Keratinocyte (primary cell): ENCODE measurements around the gene CTNND2.

Experiments
- EZH2 ChIP-seq: IDR thresholded peaks from one replicate; pipeline ENCODE4 v1.6.1; 2012; ENCODE audit warnings: inconsistent platforms, mild to moderate bottlenecking, low read length, moderate library complexity
- TF ChIP-seq, protein P1 (sequence below), 3 experiments: IDR thresholded peaks in 1 of 3; conservative IDR thresholded peaks in 1 of 3; optimal IDR thresholded peaks in 1 of 3; 2 replicates in 2 of 3; 3 replicates in 1 of 3; pipeline versions ENCODE3 to v1.5.1; 2011; ENCODE audit warnings: low read length in 3 of 3, mild to moderate bottlenecking in 3 of 3, moderate library complexity in 2 of 3, control low read depth in 1 of 3, inconsistent platforms in 1 of 3; ENCODE audit not compliant: insufficient read depth in 2 of 3; ENCODE audit errors: extremely low read depth in 1 of 3

DNA sequence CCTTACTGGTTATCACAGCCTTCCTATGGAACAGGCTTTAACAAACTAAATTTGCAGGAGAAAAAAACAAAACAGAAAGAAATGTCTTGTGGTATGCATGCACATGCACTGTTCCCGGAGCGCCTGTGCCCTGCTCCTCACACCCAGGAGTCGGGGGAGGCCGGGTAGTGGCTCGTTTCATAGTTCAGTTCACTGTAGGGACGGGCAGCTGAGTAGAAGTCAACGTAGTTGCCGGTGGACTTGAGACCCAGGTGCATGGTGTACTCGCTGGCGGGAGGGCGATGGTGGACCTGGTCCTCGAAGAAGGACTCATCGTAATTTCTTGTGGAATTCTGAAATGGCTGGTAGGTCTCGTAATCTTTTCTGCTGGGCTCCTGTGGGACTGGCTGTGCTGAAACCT lies 930.9 kb downstream of the CTNND2 start:
- TF ChIP-seq, protein P1, sequence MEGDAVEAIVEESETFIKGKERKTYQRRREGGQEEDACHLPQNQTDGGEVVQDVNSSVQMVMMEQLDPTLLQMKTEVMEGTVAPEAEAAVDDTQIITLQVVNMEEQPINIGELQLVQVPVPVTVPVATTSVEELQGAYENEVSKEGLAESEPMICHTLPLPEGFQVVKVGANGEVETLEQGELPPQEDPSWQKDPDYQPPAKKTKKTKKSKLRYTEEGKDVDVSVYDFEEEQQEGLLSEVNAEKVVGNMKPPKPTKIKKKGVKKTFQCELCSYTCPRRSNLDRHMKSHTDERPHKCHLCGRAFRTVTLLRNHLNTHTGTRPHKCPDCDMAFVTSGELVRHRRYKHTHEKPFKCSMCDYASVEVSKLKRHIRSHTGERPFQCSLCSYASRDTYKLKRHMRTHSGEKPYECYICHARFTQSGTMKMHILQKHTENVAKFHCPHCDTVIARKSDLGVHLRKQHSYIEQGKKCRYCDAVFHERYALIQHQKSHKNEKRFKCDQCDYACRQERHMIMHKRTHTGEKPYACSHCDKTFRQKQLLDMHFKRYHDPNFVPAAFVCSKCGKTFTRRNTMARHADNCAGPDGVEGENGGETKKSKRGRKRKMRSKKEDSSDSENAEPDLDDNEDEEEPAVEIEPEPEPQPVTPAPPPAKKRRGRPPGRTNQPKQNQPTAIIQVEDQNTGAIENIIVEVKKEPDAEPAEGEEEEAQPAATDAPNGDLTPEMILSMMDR (optimal IDR thresholded peaks at IDR 0.05 in 1 of 3, IDR thresholded peaks at IDR 0.05 in 1 of 3, conservative IDR thresholded peaks at IDR 0.05 in 1 of 3; ENCODE audit: extremely low read depth in 1 of 3, insufficient read depth in 2 of 3, low read length in 3 of 3), result no peak
- no peak for TF ChIP-seq EZH2
